CD4-positive, alpha-beta T cell treated with Interleukin-6 for 4 hours (primary cell): ENCODE data around the gene THAP2.
"Not testable (repeated sequence)": the region's sequence is repeated elsewhere in the genome, so short reads cannot be mapped to it uniquely, and the experiment has no call there.

Source experiments
- DNase-seq: peaks from one replicate; pipeline ENCODE4 v3.0.0-alpha.2; 2020; ENCODE audit warnings: mixed read lengths

THAP2 gene

GRCh38 chr12:71664411-71665089 is 449 bp downstream of the THAP2 start:
- DNase-seq: no peak

- no peak for DNase-seq
Observed at GRCh38 chr12:71665090-71665463, 976 bp downstream of the THAP2 start.

GRCh38 chr12:71666259-71666658 is 2.2 kb downstream of the THAP2 start:
- DNase-seq: no peak

GRCh38 chr12:71671311-71671710 is 7.2 kb downstream of the THAP2 start:
- DNase-seq: no peak

- no peak for DNase-seq
Observed at GRCh38 chr12:71671816-71672215, 7.7 kb downstream of the THAP2 start.

GRCh38 chr12:71682466-71682865 is 18.4 kb downstream of the THAP2 start:
- DNase-seq: no peak

- DNase-seq: no peak
Observed at GRCh38 chr12:71683633-71684032, 19.5 kb downstream of the THAP2 start.

- DNase-seq: peak; percentile 6
Observed at GRCh38 chr12:71684081-71684480, 20.0 kb downstream of the THAP2 start.

GRCh38 chr12:71685312-71685906 is 21.3 kb downstream of the THAP2 start:
- DNase-seq: no peak

GRCh38 chr12:71685914-71686657 is 22.0 kb downstream of the THAP2 start, which contains the start of gene TMEM19:
Gene TMEM19 (plus strand): TSS chr12:71686082. CDS start chr12:71686681, 599 bp downstream.
- DNase-seq: peak; percentile 84

- DNase-seq: no peak
Observed at GRCh38 chr12:71686658-71687025, 22.5 kb downstream of the THAP2 start.

- DNase-seq: not testable (repeated sequence)
Observed at GRCh38 chr12:71687172-71687571, 23.1 kb downstream of the THAP2 start.

- DNase-seq: no peak
Observed at GRCh38 chr12:71688961-71689570, 25.0 kb downstream of the THAP2 start.

- no peak for DNase-seq
Observed at GRCh38 chr12:71691504-71692129, 27.5 kb downstream of the THAP2 start.

- DNase-seq: no peak
Observed at GRCh38 chr12:71693126-71693525, 29.0 kb downstream of the THAP2 start.

GRCh38 chr12:71693651-71694050 is 29.6 kb downstream of the THAP2 start:
- DNase-seq: not testable (repeated sequence)

GRCh38 chr12:71694099-71694820 is 30.2 kb downstream of the THAP2 start:
- DNase-seq: no peak

GRCh38 chr12:71695782-71696181 is 31.7 kb downstream of the THAP2 start:
- DNase-seq: no peak

- DNase-seq: not testable (repeated sequence)
Observed at GRCh38 chr12:71702181-71702580, 38.1 kb downstream of the THAP2 start.

GRCh38 chr12:71702590-71702989 is 38.5 kb downstream of the THAP2 start:
- no peak for DNase-seq

GRCh38 chr12:71703206-71703605 is 39.1 kb downstream of the THAP2 start:
- DNase-seq: no peak

GRCh38 chr12:71704920-71705319 is 40.8 kb downstream of the THAP2 start:
- no peak for DNase-seq
